Activated effector memory CD4-positive, alpha-beta T cell treated with anti-CD3 and anti-CD28 coated beads, Interleukin-2, amount 50 U/mL, for 16 hours (primary cell): ENCODE results near the gene PITPNM1.
"Not testable (repeated sequence)": the region's sequence is repeated elsewhere in the genome, so short reads cannot be mapped to it uniquely, and the experiment has no call there.

ENCODE experiments used
- DNase-seq: peaks from one replicate; pipeline ENCODE4 v3.0.0-alpha.2; 2020

PITPNM1 gene

GRCh38 chr11:67522844-67523555 lies 17.8 kb upstream of the PITPNM1 start, which contains the start of gene CABP2:
Gene CABP2 (minus strand): TSS chr11:67523446. CDS start chr11:67523326, 120 bp downstream.
- DNase-seq = no peak

- DNase-seq = no peak
These were observed 17.2 kb upstream of the PITPNM1 start for GRCh38 chr11:67522338-67522737.

- no peak for DNase-seq
These were observed 16.8 kb upstream of the PITPNM1 start for GRCh38 chr11:67521924-67522323.

- DNase-seq = peak; percentile 58
These were observed 16.0 kb upstream of the PITPNM1 start for GRCh38 chr11:67520856-67521824.

- DNase-seq = peak; percentile 61
These were observed 14.6 kb upstream of the PITPNM1 start for GRCh38 chr11:67519726-67520125.

- peak; percentile 53 for DNase-seq
These were observed 12.8 kb upstream of the PITPNM1 start for GRCh38 chr11:67517784-67518552.

GRCh38 chr11:67516806-67517205 lies 11.6 kb upstream of the PITPNM1 start:
- DNase-seq = no peak

- DNase-seq = no peak
These were observed 9.0 kb upstream of the PITPNM1 start for GRCh38 chr11:67514116-67514515.

GRCh38 chr11:67511558-67511957 lies 6.4 kb upstream of the PITPNM1 start:
- not testable (repeated sequence) for DNase-seq

GRCh38 chr11:67510023-67510345 lies 4.8 kb upstream of the PITPNM1 start:
- no peak for DNase-seq

GRCh38 chr11:67508486-67509121 lies 3.4 kb upstream of the PITPNM1 start:
- DNase-seq = peak; percentile 99

GRCh38 chr11:67507864-67508485 lies 2.8 kb upstream of the PITPNM1 start, which contains the start of gene CDK2AP2:
Gene CDK2AP2 (minus strand): TSS chr11:67508162. CDS start chr11:67508082, 80 bp downstream.
- DNase-seq = peak; percentile 99

- DNase-seq = no peak
These were observed 2.2 kb upstream of the PITPNM1 start for GRCh38 chr11:67507242-67507863.

- no peak for DNase-seq
These were observed 1.4 kb upstream of the PITPNM1 start for GRCh38 chr11:67506426-67507051.

- peak; percentile 97 for DNase-seq
These were observed 638 bp upstream of the PITPNM1 start for GRCh38 chr11:67505605-67506396.

GRCh38 chr11:67504005-67504949 lies 886 bp downstream of the PITPNM1 start:
- DNase-seq = peak; percentile 80

GRCh38 chr11:67503119-67504004 lies 1.8 kb downstream of the PITPNM1 start:
- DNase-seq = no peak
